ENCODE results near the gene HCAR1. TPM values are rescaled to one million over a fixed set of nuclear protein-coding genes. Genes with fewer than 3 reads are reported as not detected.

HCAR1 gene
- polyA plus RNA-seq, 1 experiment = 0.02 TPM

DNA sequence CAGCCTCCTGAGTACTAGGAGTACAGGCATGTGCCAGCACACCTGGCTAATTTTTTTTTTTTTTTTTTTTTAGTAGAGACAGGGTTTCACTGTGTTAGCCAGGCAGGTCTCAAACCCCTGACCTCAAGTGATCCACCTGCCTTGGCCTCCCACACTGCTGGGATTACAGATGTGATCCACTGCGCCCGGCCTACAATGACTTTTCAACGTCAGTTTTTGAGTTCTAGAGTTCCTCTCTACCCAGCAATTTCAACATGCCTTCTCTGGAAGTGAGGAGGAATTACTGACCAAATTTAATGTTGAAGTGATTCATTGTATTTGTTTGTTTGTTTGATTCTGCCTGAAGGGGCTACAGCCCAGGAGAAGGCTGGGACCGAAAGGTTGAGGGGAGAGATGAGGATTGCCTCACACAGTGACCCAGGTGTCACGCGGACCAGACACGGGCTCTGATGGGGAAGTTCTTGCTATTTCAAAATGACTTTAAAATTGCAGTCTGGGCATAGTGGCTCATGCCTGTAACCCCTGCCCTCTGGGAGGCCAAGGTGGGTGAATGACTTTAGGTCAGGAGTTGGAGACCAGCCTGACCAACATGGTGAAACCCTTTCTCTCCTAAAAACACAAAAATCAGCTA is 13.4 kb upstream of the HCAR1 start:
- H3K9me3 ChIP-seq (ENCODE audit: control insufficient read depth, insufficient read depth, low read length) = peaks cover 7% of the 10 kb centered on the region; the same call in 1 of the 2 replicates
- no peak overlapping the region for H3K4me3 ChIP-seq (ENCODE audit: low read depth, low read length)
- H3K27ac ChIP-seq (ENCODE audit: low read depth, low read length) = no peak overlapping the region
- H3K27me3 ChIP-seq (ENCODE audit: control insufficient read depth, insufficient read depth, low read length) = no peaks in the 10 kb centered on the region
- ChIA-PET POLR2A (no interaction called here), CTCF (interaction anchor here (1.8 kb wide), 1 partner anchor 106 kb away, joined by 4 read pairs; no protein-coding TSS in a partner anchor)
- TF ChIP-seq, protein P1, sequence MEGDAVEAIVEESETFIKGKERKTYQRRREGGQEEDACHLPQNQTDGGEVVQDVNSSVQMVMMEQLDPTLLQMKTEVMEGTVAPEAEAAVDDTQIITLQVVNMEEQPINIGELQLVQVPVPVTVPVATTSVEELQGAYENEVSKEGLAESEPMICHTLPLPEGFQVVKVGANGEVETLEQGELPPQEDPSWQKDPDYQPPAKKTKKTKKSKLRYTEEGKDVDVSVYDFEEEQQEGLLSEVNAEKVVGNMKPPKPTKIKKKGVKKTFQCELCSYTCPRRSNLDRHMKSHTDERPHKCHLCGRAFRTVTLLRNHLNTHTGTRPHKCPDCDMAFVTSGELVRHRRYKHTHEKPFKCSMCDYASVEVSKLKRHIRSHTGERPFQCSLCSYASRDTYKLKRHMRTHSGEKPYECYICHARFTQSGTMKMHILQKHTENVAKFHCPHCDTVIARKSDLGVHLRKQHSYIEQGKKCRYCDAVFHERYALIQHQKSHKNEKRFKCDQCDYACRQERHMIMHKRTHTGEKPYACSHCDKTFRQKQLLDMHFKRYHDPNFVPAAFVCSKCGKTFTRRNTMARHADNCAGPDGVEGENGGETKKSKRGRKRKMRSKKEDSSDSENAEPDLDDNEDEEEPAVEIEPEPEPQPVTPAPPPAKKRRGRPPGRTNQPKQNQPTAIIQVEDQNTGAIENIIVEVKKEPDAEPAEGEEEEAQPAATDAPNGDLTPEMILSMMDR (IDR thresholded peaks at IDR 0.05; ENCODE audit: low read depth, low read length) = no peak
- DNase-seq (ENCODE audit: low read depth, low spot score) = no peak

DNA sequence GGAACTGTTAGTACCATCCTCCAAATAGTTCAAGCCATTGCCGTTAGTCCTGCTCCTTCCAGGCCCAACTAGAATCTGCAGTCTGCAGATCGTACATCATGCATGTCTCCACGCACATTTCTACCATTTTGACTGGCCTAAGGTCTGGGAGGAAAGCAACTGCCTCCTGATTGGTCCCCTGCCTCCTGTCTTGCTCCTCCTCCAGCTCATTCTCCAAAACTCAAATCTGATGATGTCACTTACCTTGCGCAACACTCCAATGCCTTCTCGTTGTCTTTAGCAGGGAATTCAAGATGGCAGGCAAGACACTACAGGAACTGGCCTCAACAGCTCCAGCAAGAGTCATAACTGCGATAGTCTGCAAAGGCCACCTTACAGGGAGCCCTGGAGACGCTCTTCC is 9.7 kb upstream of the HCAR1 start:
- no peak for DNase-seq (ENCODE audit: low read depth, low spot score)
- TF ChIP-seq, protein P1 (IDR thresholded peaks at IDR 0.05; ENCODE audit: low read depth, low read length) = no peak
- POLR2A ChIA-PET = no interaction called here
- H3K27ac ChIP-seq (ENCODE audit: low read depth, low read length) = no peak overlapping the region
- peaks cover 7% of the 10 kb centered on the region; the same call in 1 of the 2 replicates for H3K9me3 ChIP-seq (ENCODE audit: control insufficient read depth, insufficient read depth, low read length)
- H3K4me3 ChIP-seq (ENCODE audit: low read depth, low read length) = no peak overlapping the region
- H3K27me3 ChIP-seq (ENCODE audit: control insufficient read depth, insufficient read depth, low read length) = no peaks in the 10 kb centered on the region
- CTCF ChIA-PET = no interaction called here

DNA sequence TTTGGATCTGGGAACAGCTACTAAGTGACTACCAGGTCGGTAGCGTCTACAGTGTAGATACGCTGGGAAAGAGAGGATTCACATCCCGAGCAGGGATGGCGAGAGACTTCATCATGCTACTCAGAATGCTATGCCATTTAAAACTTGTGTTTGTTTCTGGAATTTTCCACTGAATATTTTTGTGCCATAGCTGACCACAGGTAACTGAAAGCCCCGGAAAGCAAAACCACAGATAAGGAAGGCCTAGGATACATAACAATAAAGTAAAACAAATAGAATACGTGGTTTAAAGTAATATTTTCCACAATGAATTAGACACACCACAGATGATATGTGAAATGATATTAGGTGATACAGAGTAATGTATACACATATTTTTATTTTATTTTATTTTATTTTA is 7.9 kb upstream of the HCAR1 start:
- no peak overlapping the region for H3K27ac ChIP-seq (ENCODE audit: low read depth, low read length)
- H3K27me3 ChIP-seq (ENCODE audit: control insufficient read depth, insufficient read depth, low read length) = no peaks in the 10 kb centered on the region
- TF ChIP-seq, protein P1 (IDR thresholded peaks at IDR 0.05; ENCODE audit: low read depth, low read length) = no peak
- peaks cover 7% of the 10 kb centered on the region; the same call in 1 of the 2 replicates for H3K9me3 ChIP-seq (ENCODE audit: control insufficient read depth, insufficient read depth, low read length)
- ChIA-PET CTCF (no interaction called here), POLR2A (no interaction called here)
- no peak overlapping the region for H3K4me3 ChIP-seq (ENCODE audit: low read depth, low read length)
- no peak for DNase-seq (ENCODE audit: low read depth, low spot score)

DNA sequence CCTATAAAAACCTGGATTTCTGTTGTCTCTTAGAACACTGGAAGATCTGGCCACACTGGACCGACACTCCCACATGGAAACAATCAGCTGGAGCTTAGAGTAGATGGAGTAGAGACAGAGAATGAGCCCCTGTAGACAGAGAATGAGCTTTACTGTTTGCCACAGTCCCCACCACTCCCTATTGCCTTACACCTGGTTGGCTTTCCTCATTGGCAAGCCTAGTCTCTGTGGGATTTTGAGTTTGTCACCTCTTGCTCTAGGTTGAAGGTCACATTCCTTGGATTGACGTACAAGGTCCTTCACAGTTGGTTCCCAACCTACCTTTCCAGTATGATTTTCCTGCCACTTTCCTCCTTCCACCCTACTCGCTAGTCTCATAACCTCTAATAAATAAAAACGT is 2.0 kb upstream of the HCAR1 start:
- no peak overlapping the region for H3K4me3 ChIP-seq (ENCODE audit: low read depth, low read length)
- POLR2A ChIA-PET = no interaction called here
- H3K27ac ChIP-seq (ENCODE audit: low read depth, low read length) = no peak overlapping the region
- CTCF ChIA-PET = interaction anchor here (1.4 kb wide), 1 partner anchor 95 kb away, joined by 3 read pairs; no protein-coding TSS in a partner anchor
- TF ChIP-seq, protein P1 (IDR thresholded peaks at IDR 0.05; ENCODE audit: low read depth, low read length) = no peak
- no peak for DNase-seq (ENCODE audit: low read depth, low spot score)
- peaks cover 15% of the 10 kb centered on the region for H3K27me3 ChIP-seq (ENCODE audit: control insufficient read depth, insufficient read depth, low read length)
- no peaks in the 10 kb centered on the region; the same call in 1 of the 2 replicates for H3K9me3 ChIP-seq (ENCODE audit: control insufficient read depth, insufficient read depth, low read length)

DNA sequence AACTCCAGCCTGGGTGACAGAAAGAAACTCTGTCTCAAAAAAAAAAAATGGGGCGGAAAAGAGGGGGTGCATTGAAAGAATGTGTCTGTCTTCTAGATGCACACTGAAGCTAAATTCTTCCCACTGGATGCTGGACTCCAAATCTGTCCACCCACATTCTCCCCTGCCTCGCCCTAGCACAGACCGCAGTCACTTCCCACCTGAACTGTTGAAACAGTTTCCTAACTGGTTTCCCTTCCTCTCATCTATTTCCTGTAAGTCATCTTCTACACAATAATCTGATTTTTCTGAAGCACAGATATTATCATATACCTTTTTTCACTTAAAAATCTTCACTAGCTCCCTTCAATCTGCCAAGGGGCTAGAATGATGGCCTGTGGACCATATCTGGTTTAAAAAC is 1.5 kb upstream of the HCAR1 start:
- Histone ChIP-seq H3K4me3 (ENCODE audit: low read depth, low read length) (no peak overlapping the region), H3K27ac (ENCODE audit: low read depth, low read length) (no peak overlapping the region), H3K9me3 (ENCODE audit: control insufficient read depth, insufficient read depth, low read length) (no peaks in the 10 kb centered on the region; the same call in 1 of the 2 replicates), H3K27me3 (ENCODE audit: control insufficient read depth, insufficient read depth, low read length) (peaks cover 15% of the 10 kb centered on the region)
- ChIA-PET CTCF (interaction anchor here (1.4 kb wide), 1 partner anchor 95 kb away, joined by 3 read pairs; no protein-coding TSS in a partner anchor), POLR2A (no interaction called here)
- TF ChIP-seq, protein P1 (IDR thresholded peaks at IDR 0.05; ENCODE audit: low read depth, low read length) = no peak
- DNase-seq (ENCODE audit: low read depth, low spot score) = no peak

Measured in AG04450 (cell line).